Cardiac fibroblast (primary cell): ENCODE data around the gene TAF3.

ENCODE experiments used
- DNase-seq, 2 donors: peaks; one replicate each; pipeline versions ENCODE4 v3.0.0 to v3.0.0-alpha.2; 2010; ENCODE audit warnings: low read depth in 2 of 2
- H3K4me3 ChIP-seq, 2 donors: replicated peaks in 1 of 2; 1 replicate in 1 of 2; 2 replicates in 1 of 2; pipeline ENCODE4 v1.5.1; 2011; ENCODE audit warnings: low read depth in 2 of 2, low read length in 2 of 2, mild to moderate bottlenecking in 2 of 2, moderate library complexity in 1 of 2
- TF ChIP-seq, protein P1 (sequence below): IDR thresholded peaks from one replicate; pipeline ENCODE4 v1.5.1; 2011; ENCODE audit warnings: low read depth, mild to moderate bottlenecking, low read length, inconsistent platforms

The TAF3 gene

DNA sequence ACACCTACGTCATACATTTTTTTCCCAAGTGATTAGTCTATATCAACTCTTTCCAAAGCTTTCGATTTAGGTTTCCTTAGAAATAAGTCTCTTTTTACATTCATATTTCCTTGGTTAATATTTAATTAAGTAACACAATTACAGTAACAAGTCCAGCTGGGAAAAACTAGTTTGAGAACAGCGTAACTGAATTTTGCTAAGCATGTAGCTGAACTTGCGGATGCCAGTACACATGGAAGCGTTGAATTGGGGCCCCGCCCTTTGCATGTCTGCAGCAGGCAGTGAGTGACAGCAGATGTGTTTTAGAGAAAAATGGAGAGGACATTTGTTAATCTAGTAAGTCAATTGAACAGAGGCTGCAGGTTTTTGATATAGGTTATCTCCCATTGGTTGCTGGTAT is 72.5 kb downstream of the TAF3 start:
- TF ChIP-seq, protein P1, sequence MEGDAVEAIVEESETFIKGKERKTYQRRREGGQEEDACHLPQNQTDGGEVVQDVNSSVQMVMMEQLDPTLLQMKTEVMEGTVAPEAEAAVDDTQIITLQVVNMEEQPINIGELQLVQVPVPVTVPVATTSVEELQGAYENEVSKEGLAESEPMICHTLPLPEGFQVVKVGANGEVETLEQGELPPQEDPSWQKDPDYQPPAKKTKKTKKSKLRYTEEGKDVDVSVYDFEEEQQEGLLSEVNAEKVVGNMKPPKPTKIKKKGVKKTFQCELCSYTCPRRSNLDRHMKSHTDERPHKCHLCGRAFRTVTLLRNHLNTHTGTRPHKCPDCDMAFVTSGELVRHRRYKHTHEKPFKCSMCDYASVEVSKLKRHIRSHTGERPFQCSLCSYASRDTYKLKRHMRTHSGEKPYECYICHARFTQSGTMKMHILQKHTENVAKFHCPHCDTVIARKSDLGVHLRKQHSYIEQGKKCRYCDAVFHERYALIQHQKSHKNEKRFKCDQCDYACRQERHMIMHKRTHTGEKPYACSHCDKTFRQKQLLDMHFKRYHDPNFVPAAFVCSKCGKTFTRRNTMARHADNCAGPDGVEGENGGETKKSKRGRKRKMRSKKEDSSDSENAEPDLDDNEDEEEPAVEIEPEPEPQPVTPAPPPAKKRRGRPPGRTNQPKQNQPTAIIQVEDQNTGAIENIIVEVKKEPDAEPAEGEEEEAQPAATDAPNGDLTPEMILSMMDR = no peak
- no peak for DNase-seq
- no peak overlapping the region for H3K4me3 ChIP-seq

DNA sequence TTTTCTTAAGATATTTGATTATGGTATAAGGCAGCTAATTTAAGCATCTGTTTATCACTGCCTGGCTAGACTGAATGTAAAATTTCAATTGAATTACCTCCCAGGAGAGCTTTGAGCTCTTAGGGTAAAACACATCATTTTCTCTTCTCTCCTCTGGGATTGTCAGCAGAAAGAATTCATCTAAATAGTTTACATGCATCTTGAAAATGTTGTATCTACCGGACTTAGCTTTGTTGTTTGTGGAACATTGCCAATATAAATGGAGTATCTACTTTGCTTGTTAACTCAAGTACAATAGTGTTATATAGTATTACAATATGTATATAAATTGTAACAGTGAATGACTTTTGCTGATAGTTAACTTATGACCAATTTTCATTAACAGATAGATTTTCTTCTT is 73.3 kb downstream of the TAF3 start:
- TF ChIP-seq, protein P1 = no peak
- DNase-seq = peak; percentile 26 to 66
- H3K4me3 ChIP-seq = no peak overlapping the region

DNA sequence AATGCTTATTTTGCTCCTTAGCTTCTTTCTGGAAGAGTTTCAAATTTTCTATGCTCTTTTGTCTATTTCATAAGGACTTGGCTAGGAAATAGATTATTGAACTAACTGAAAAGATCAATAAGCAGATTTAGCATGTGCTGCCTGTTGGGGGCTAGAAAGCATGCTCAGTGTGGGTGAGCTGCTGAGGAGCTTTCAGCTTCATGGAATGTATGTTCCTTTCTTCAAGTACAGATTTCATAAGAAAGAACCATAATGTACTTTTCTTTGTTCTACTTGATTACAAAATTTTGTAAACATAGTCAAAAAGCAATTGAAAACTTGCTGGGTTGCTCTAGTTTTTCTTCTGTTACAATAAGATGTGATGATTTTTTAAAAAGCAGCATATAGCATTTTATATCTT is 73.8 kb downstream of the TAF3 start:
- peak in 1 of 2 donors; percentile 39 for DNase-seq
- TF ChIP-seq, protein P1 = no peak
- no peak overlapping the region for H3K4me3 ChIP-seq

DNA sequence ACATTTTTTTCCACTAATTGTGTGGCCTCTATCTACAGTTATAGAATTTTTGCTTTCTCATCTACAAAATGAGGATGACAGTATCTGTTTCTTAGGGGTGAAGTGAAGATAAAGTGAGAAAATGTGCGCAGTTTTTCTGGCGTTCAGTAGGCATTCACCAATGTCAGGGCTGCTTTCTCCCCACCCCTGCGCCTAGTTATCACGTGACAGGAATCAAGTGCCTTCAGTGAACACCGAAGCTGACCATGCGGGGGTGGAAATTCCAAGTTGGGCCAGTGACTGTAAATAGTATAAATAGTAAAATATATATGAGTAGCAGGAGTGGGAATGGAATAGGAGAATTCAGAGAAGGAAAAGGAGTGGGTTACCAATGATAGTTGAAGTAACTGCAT is 77.4 kb downstream of the TAF3 start:
- TF ChIP-seq, protein P1 = no peak
- DNase-seq = peak in 1 of 2 donors; percentile 25

DNA sequence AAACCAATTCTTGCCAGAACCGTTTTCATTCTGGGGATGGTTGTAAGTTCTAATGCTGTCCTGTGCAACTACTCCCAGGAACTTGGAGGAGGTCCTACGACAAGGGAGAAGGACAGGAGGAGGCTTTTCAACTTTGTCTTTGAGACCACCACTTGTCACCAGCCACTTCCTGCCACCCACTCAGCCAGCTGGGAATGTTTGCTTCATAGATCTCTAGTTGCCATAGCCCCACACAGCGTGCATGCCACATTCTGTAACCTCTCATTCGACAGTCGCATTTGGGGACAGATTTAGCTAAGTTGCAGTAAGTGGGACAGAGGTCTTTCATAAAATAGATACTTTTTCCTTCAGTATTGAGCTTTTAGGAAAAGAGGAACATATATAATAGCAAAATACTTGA is 78.0 kb downstream of the TAF3 start:
- DNase-seq = no peak
- no peak overlapping the region for H3K4me3 ChIP-seq
- TF ChIP-seq, protein P1 = no peak

More for the DNA sequence above, 77.4 kb downstream of the TAF3 start:
- no peak overlapping the region for H3K4me3 ChIP-seq

DNA sequence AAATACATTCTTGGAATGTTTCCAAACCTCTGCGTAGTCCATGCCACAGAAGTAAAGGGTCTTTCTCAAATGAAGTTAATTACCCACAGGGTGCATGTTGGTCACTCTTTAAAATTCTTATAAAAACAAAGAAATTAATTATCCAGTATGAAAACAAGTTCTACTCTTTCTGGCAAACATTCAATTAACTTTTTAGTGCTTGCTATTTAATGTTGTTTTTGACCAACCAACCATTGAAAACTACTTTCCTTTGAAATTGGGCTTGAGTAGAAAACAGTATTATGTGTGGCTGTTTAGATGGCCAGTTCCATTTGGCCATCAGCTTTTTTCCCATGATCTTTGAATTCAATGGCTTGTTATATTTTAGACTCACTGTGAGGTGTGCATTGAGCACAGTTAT is 83.0 kb downstream of the TAF3 start:
- TF ChIP-seq, protein P1 = no peak
- no peak for DNase-seq
- no peak overlapping the region for H3K4me3 ChIP-seq

DNA sequence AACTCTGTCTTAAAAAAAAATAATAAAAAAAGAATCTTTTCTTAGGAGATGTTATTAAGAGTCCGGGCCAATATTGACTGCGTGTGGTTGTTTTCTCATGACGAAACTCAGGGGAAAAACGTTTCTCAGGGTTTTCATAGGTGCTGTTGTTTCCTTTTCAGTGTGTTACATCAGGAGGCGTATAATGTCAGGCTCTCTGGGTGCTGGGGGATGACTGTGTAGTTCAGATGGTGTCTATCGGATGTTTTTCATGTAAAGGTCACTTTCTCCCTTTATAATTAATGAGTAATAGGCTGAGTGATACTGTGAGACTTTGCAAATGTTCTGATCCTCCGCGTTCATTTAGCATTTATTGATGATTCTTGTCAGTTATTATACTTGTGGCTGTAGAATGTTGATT is 84.1 kb downstream of the TAF3 start:
- DNase-seq = no peak
- H3K4me3 ChIP-seq = no peak overlapping the region
- TF ChIP-seq, protein P1 = no peak
